Activated T-cell treated with anti-CD3 and anti-CD28 coated beads, Interleukin-2, amount 50 U/mL, for 72 hours (primary cell): ENCODE data around the gene ATF6. TPM values are rescaled to one million over a fixed set of nuclear protein-coding genes. Genes with fewer than 3 reads are reported as not detected.

Experiments
- ATAC-seq, 2 donors: fragments of 150-1000 bp; cut with Tn5 transposase; replicated peaks in 1 of 2; 2 replicates each; pipeline ENCODE4 v1.10.0; 2021; ENCODE audit warnings: moderate library complexity in 2 of 2, mild to moderate bottlenecking in 1 of 2
- DNase-seq, 2 donors: peaks; one replicate each; pipeline ENCODE4 v3.0.0; 2021 to 2022; ENCODE audit warnings: mixed read lengths in 1 of 2
- H3K27ac Mint-ChIP-seq: one replicate; pipeline ENCODE4 v1.8.0; 2022; ENCODE audit warnings: mild to moderate bottlenecking, moderate library complexity, mixed read lengths
- H3K27me3 Mint-ChIP-seq: one replicate; pipeline ENCODE4 v1.8.0; 2022; ENCODE audit warnings: low read depth, mixed read lengths
- H3K36me3 Mint-ChIP-seq, 2 donors: one replicate each; pipeline ENCODE4 v1.8.0; 2022; ENCODE audit warnings: mixed read lengths in 2 of 2, mild to moderate bottlenecking in 1 of 2; ENCODE audit not compliant: insufficient read depth in 2 of 2
- H3K4me1 Mint-ChIP-seq: one replicate; pipeline ENCODE4 v1.8.0; 2022; ENCODE audit warnings: low read depth, mixed read lengths
- H3K4me3 Mint-ChIP-seq, 2 donors: one replicate each; pipeline ENCODE4 v1.8.0; 2022; ENCODE audit warnings: mild to moderate bottlenecking in 2 of 2, mixed read lengths in 2 of 2, moderate library complexity in 2 of 2
- H3K9me3 Mint-ChIP-seq, 2 donors: one replicate each; pipeline ENCODE4 v1.8.0; 2022; ENCODE audit warnings: mixed read lengths in 2 of 2
- total RNA-seq, 2 donors: library from RNA; stranded (reverse); gene quantifications; one replicate each; pipeline ENCODE4 v1.2.3, GENCODE V29; 2022

ATF6 gene
- total RNA-seq, 2 donors from 2014 or later, result 23.7 to 28.4 TPM

GRCh38 chr1:161907265-161907664 is 141.1 kb downstream of the ATF6 start:
- ATAC-seq, result no peak
- no peaks in the 10 kb centered on the region for H3K27me3 Mint-ChIP-seq
- DNase-seq, result no peak
- no peaks in the 10 kb centered on the region for H3K9me3 Mint-ChIP-seq
- H3K4me1 Mint-ChIP-seq, result peaks cover 33% of the 10 kb centered on the region
- no peak overlapping the region for H3K27ac Mint-ChIP-seq
- H3K4me3 Mint-ChIP-seq, result no peak overlapping the region
- H3K36me3 Mint-ChIP-seq, result peaks cover 0 to 1% of the 10 kb centered on the region in 2 donors

GRCh38 chr1:161908264-161908663 is 142.1 kb downstream of the ATF6 start:
- no peak overlapping the region for H3K27ac Mint-ChIP-seq
- no peak overlapping the region for H3K4me3 Mint-ChIP-seq
- no peaks in the 10 kb centered on the region for H3K9me3 Mint-ChIP-seq
- peaks cover 33% of the 10 kb centered on the region for H3K4me1 Mint-ChIP-seq
- peaks cover 1 to 5% of the 10 kb centered on the region in 2 donors for H3K36me3 Mint-ChIP-seq
- no peak for ATAC-seq
- H3K27me3 Mint-ChIP-seq, result no peaks in the 10 kb centered on the region
- DNase-seq, result no peak

GRCh38 chr1:161910604-161911003 is 144.5 kb downstream of the ATF6 start:
- no peak overlapping the region for H3K4me3 Mint-ChIP-seq

GRCh38 chr1:161913482-161914140 is 147.5 kb downstream of the ATF6 start:
- peaks cover 17% of the 10 kb centered on the region for H3K4me1 Mint-ChIP-seq
- ATAC-seq, result no peak
- peaks cover 0 to 5% of the 10 kb centered on the region in 2 donors for H3K36me3 Mint-ChIP-seq
- DNase-seq, result no peak
- H3K4me3 Mint-ChIP-seq, result no peak overlapping the region
- no peaks in the 10 kb centered on the region for H3K27me3 Mint-ChIP-seq
- no peaks in the 10 kb centered on the region for H3K9me3 Mint-ChIP-seq
- no peak overlapping the region for H3K27ac Mint-ChIP-seq

More at GRCh38 chr1:161910604-161911003, 144.5 kb downstream of the ATF6 start:
- ATAC-seq (no peak), DNase-seq (no peak)
- H3K9me3 Mint-ChIP-seq, result no peaks in the 10 kb centered on the region
- H3K27me3 Mint-ChIP-seq, result no peaks in the 10 kb centered on the region
- peaks cover 19% of the 10 kb centered on the region for H3K4me1 Mint-ChIP-seq
- peak overlapping the region; percentile 72 for H3K27ac Mint-ChIP-seq
- peaks cover 1 to 5% of the 10 kb centered on the region in 2 donors for H3K36me3 Mint-ChIP-seq

GRCh38 chr1:161914595-161914994 is 148.5 kb downstream of the ATF6 start:
- no peak for DNase-seq
- no peaks in the 10 kb centered on the region for H3K9me3 Mint-ChIP-seq
- ATAC-seq, result peak; percentile 18 to 21
- no peaks in the 10 kb centered on the region for H3K27me3 Mint-ChIP-seq
- H3K4me3 Mint-ChIP-seq, result no peak overlapping the region
- peaks cover 0 to 9% of the 10 kb centered on the region in 2 donors for H3K36me3 Mint-ChIP-seq
- H3K4me1 Mint-ChIP-seq, result peaks cover 26% of the 10 kb centered on the region
- no peak overlapping the region for H3K27ac Mint-ChIP-seq

GRCh38 chr1:161915051-161915503 is 149.0 kb downstream of the ATF6 start:
- Mint-ChIP-seq H3K36me3 (peaks cover 0 to 10% of the 10 kb centered on the region in 2 donors), H3K27ac (no peak overlapping the region), H3K9me3 (no peaks in the 10 kb centered on the region), H3K27me3 (no peaks in the 10 kb centered on the region), H3K4me1 (peaks cover 24% of the 10 kb centered on the region), H3K4me3 (no peak overlapping the region)
- peak; percentile 25 to 37 for DNase-seq
- peak; percentile 84 to 86 for ATAC-seq

- Mint-ChIP-seq H3K27me3 (no peaks in the 10 kb centered on the region), H3K4me1 (peaks cover 24% of the 10 kb centered on the region), H3K27ac (no peak overlapping the region), H3K4me3 (no peak overlapping the region), H3K36me3 (peaks cover 0 to 12% of the 10 kb centered on the region in 2 donors), H3K9me3 (peaks cover 0 to 2% of the 10 kb centered on the region in 2 donors)
- DNase-seq, result no peak
- ATAC-seq, result no peak
Observed at GRCh38 chr1:161915978-161916377, 149.9 kb downstream of the ATF6 start.

GRCh38 chr1:161919229-161919628 is 153.1 kb downstream of the ATF6 start:
- peaks cover 28% of the 10 kb centered on the region for H3K4me1 Mint-ChIP-seq
- peak overlapping the region in 1 of 2 donors; percentile 31 for H3K4me3 Mint-ChIP-seq
- DNase-seq (no peak), ATAC-seq (no peak)
- no peaks in the 10 kb centered on the region for H3K27me3 Mint-ChIP-seq
- H3K36me3 Mint-ChIP-seq, result peaks cover 6 to 19% of the 10 kb centered on the region in 2 donors
- H3K27ac Mint-ChIP-seq, result peak overlapping the region; percentile 85
- H3K9me3 Mint-ChIP-seq, result peaks cover 0 to 2% of the 10 kb centered on the region in 2 donors

GRCh38 chr1:161921491-161921890 is 155.4 kb downstream of the ATF6 start:
- Mint-ChIP-seq H3K27me3 (no peaks in the 10 kb centered on the region), H3K4me3 (no peak overlapping the region), H3K9me3 (peaks cover 0 to 5% of the 10 kb centered on the region in 2 donors), H3K4me1 (peaks cover 31% of the 10 kb centered on the region), H3K27ac (no peak overlapping the region), H3K36me3 (peaks cover 6 to 19% of the 10 kb centered on the region in 2 donors)
- no peak for ATAC-seq
- no peak for DNase-seq

GRCh38 chr1:161921990-161922389 is 155.9 kb downstream of the ATF6 start:
- peaks cover 6 to 19% of the 10 kb centered on the region in 2 donors for H3K36me3 Mint-ChIP-seq

GRCh38 chr1:161928056-161928455 is 161.9 kb downstream of the ATF6 start:
- ATAC-seq, result no peak
- Mint-ChIP-seq H3K9me3 (peaks cover 1 to 3% of the 10 kb centered on the region in 2 donors), H3K4me3 (no peak overlapping the region), H3K27me3 (no peaks in the 10 kb centered on the region), H3K27ac (no peak overlapping the region), H3K36me3 (no peaks in the 10 kb centered on the region), H3K4me1 (peaks cover 30% of the 10 kb centered on the region)
- DNase-seq, result no peak

More at GRCh38 chr1:161921990-161922389, 155.9 kb downstream of the ATF6 start:
- peaks cover 34% of the 10 kb centered on the region for H3K4me1 Mint-ChIP-seq
- H3K27me3 Mint-ChIP-seq, result no peaks in the 10 kb centered on the region
- H3K27ac Mint-ChIP-seq, result no peak overlapping the region
- DNase-seq, result no peak
- H3K9me3 Mint-ChIP-seq, result peaks cover 0 to 5% of the 10 kb centered on the region in 2 donors
- no peak for ATAC-seq
- no peak overlapping the region for H3K4me3 Mint-ChIP-seq

GRCh38 chr1:161929137-161929536 is 163.0 kb downstream of the ATF6 start:
- Mint-ChIP-seq H3K4me3 (no peak overlapping the region), H3K9me3 (peaks cover 1 to 3% of the 10 kb centered on the region in 2 donors), H3K27ac (no peak overlapping the region), H3K4me1 (peaks cover 41% of the 10 kb centered on the region), H3K36me3 (no peaks in the 10 kb centered on the region), H3K27me3 (no peaks in the 10 kb centered on the region)
- no peak for ATAC-seq
- DNase-seq, result no peak

- ATAC-seq (no peak), DNase-seq (no peak)
- Mint-ChIP-seq H3K4me3 (no peak overlapping the region), H3K27ac (no peak overlapping the region), H3K9me3 (peaks cover 1 to 3% of the 10 kb centered on the region in 2 donors), H3K27me3 (no peaks in the 10 kb centered on the region), H3K4me1 (peaks cover 51% of the 10 kb centered on the region), H3K36me3 (no peaks in the 10 kb centered on the region)
Observed at GRCh38 chr1:161930064-161930463, 163.9 kb downstream of the ATF6 start.

GRCh38 chr1:161932668-161933067 is 166.5 kb downstream of the ATF6 start:
- Mint-ChIP-seq H3K9me3 (peaks cover 0 to 1% of the 10 kb centered on the region in 2 donors), H3K4me3 (no peak overlapping the region), H3K27ac (no peak overlapping the region), H3K4me1 (peaks cover 49% of the 10 kb centered on the region), H3K27me3 (no peaks in the 10 kb centered on the region), H3K36me3 (peaks cover 2 to 10% of the 10 kb centered on the region in 2 donors)
- ATAC-seq (no peak), DNase-seq (no peak)
